Middle frontal gyrus (tissue), 1 donor: ENCODE results near the gene RSBN1.
A peak's percentile ranks its signal among the peaks of the same experiment; 100 is the strongest.
"Not testable (repeated sequence)": the region's sequence is repeated elsewhere in the genome, so short reads cannot be mapped to it uniquely, and the experiment has no call there.

Source experiments
- DNase-seq: peaks from one replicate; pipeline ENCODE4 v3.0.0-alpha.2; 2015; ENCODE audit warnings: low spot score; ENCODE audit errors: extremely low spot score

The RSBN1 gene

GRCh38 chr1:113782406-113782805, 29.9 kb downstream of the RSBN1 start:
- no peak for DNase-seq

- no peak for DNase-seq
Measured at GRCh38 chr1:113780374-113781146, 31.7 kb downstream of the RSBN1 start.

- DNase-seq: no peak
Measured at GRCh38 chr1:113779542-113779941, 32.7 kb downstream of the RSBN1 start.

GRCh38 chr1:113777561-113777960, 34.7 kb downstream of the RSBN1 start:
- no peak for DNase-seq

GRCh38 chr1:113770031-113770430, 42.2 kb downstream of the RSBN1 start:
- DNase-seq: no peak

GRCh38 chr1:113769601-113769970, 42.7 kb downstream of the RSBN1 start:
- no peak for DNase-seq

- DNase-seq: no peak
Measured at GRCh38 chr1:113768916-113769600, 43.2 kb downstream of the RSBN1 start.

GRCh38 chr1:113765306-113766230, 46.7 kb downstream of the RSBN1 start:
- DNase-seq: no peak

- DNase-seq: no peak
Measured at GRCh38 chr1:113763661-113764060, 48.6 kb downstream of the RSBN1 start.

- DNase-seq: no peak
Measured at GRCh38 chr1:113761937-113762336, 50.3 kb downstream of the RSBN1 start.

GRCh38 chr1:113760102-113761080, 51.9 kb downstream of the RSBN1 start:
- DNase-seq: no peak

GRCh38 chr1:113759333-113760101, 52.8 kb downstream of the RSBN1 start, which contains the start of gene PHTF1:
Gene PHTF1, minus strand, starts transcription at chr1:113759486. Its CDS starts 783 bp downstream, at chr1:113758703.
- peak; percentile 26 for DNase-seq

GRCh38 chr1:113758631-113759332, 53.5 kb downstream of the RSBN1 start:
- DNase-seq: no peak

- no peak for DNase-seq
Measured at GRCh38 chr1:113756461-113756860, 55.8 kb downstream of the RSBN1 start.

- not testable (repeated sequence) for DNase-seq
Measured at GRCh38 chr1:113753333-113753732, 58.9 kb downstream of the RSBN1 start.

GRCh38 chr1:113751516-113751915, 60.8 kb downstream of the RSBN1 start:
- DNase-seq: no peak

- DNase-seq: no peak
Measured at GRCh38 chr1:113751114-113751513, 61.2 kb downstream of the RSBN1 start.

GRCh38 chr1:113749402-113749801, 62.9 kb downstream of the RSBN1 start:
- DNase-seq: no peak

GRCh38 chr1:113747376-113747775, 64.9 kb downstream of the RSBN1 start:
- DNase-seq: no peak
